Neural progenitor cell (in vitro differentiated cells): Measurements from ENCODE around the gene TMEM208. TPM values are rescaled to one million over a fixed set of nuclear protein-coding genes. Genes with fewer than 3 reads are reported as not detected.

Experiments used
- DNase-seq: peaks from one replicate; pipeline ENCODE4 v3.0.0-alpha.2; 2016; ENCODE audit warnings: low spot score
- H2AFZ ChIP-seq: fragments of 200-600 bp; sonication (generic); replicated peaks from 2 replicates; pipeline ENCODE4 v1.6.1; 2016; ENCODE audit warnings: antibody characterized with exemption
- H3F3A ChIP-seq: fragments of 200-600 bp; sonication (generic); 2 replicates; pipeline ENCODE4 v1.6.1; 2016; ENCODE audit warnings: antibody characterized with exemption, low read depth
- H3K27ac ChIP-seq: fragments of 200-600 bp; sonication (generic); 2 replicates; pipeline ENCODE4 v1.5.1; 2016; ENCODE audit warnings: mild to moderate bottlenecking
- H3K27me3 ChIP-seq: fragments of 200-600 bp; sonication (generic); 2 replicates; pipeline ENCODE4 v1.6.1; 2016; ENCODE audit warnings: mild to moderate bottlenecking, moderate library complexity
- H3K36me3 ChIP-seq: fragments of 200-600 bp; sonication (generic); 2 replicates; pipeline ENCODE4 v1.5.1; 2016
- H3K4me1 ChIP-seq: fragments of 200-600 bp; sonication (generic); 2 replicates; pipeline ENCODE4 v1.6.1; 2016; ENCODE audit warnings: mixed run types
- H3K4me2 ChIP-seq: fragments of 200-600 bp; sonication (generic); 2 replicates; pipeline ENCODE4 v1.6.1; 2016
- H3K4me3 ChIP-seq: fragments of 200-600 bp; sonication (generic); 2 replicates; pipeline ENCODE4 v1.5.1; 2016
- H3K79me2 ChIP-seq: fragments of 200-600 bp; sonication (generic); 2 replicates; pipeline ENCODE4 v1.6.1; 2016; ENCODE audit warnings: low read depth
- H3K9ac ChIP-seq: fragments of 200-600 bp; sonication (generic); 2 replicates; pipeline ENCODE4 v1.6.1; 2016
- H3K9me3 ChIP-seq: fragments of 200-600 bp; sonication (generic); 2 replicates; pipeline ENCODE4 v1.5.1; 2016; ENCODE audit warnings: low read depth
- H4K20me1 ChIP-seq: fragments of 200-600 bp; sonication (generic); 2 replicates; pipeline ENCODE4 v1.6.1; 2016; ENCODE audit warnings: low read depth
- H3K27ac Mint-ChIP-seq: 3 replicates; pipeline ENCODE4 v1.8.0; 2021; ENCODE audit warnings: mixed read lengths
- H3K27me3 Mint-ChIP-seq: 2 replicates; pipeline ENCODE4 v1.8.0; 2022; ENCODE audit warnings: low read depth, mild to moderate bottlenecking, inconsistent platforms, moderate library complexity, mixed read lengths; ENCODE audit not compliant: insufficient read depth
- H3K36me3 Mint-ChIP-seq: 3 replicates; pipeline ENCODE4 v1.8.0; 2021; ENCODE audit warnings: mixed read lengths
- H3K4me1 Mint-ChIP-seq: 3 replicates; pipeline ENCODE4 v1.8.0; 2021; ENCODE audit warnings: mixed read lengths
- H3K4me3 Mint-ChIP-seq: 3 replicates; pipeline ENCODE4 v1.8.0; 2021; ENCODE audit warnings: mild to moderate bottlenecking, moderate library complexity, mixed read lengths
- H3K9me3 Mint-ChIP-seq: 3 replicates; pipeline ENCODE4 v1.8.0; 2020; ENCODE audit warnings: mixed read lengths
- CTCF ChIP-seq: fragments of 200-600 bp; sonication (generic); IDR thresholded peaks from 2 replicates; pipeline ENCODE4 v1.5.1; 2017; ENCODE audit warnings: antibody characterized with exemption, mild to moderate bottlenecking
- EZH2 ChIP-seq: fragments of 200-600 bp; sonication (generic); IDR thresholded peaks from 2 replicates; pipeline ENCODE4 v1.6.1; 2017; ENCODE audit warnings: antibody characterized with exemption, mild to moderate bottlenecking, moderate library complexity
- EZH2phosphoT487 ChIP-seq: fragments of 200-600 bp; sonication (generic); IDR thresholded peaks from 2 replicates; pipeline ENCODE4 v1.6.1; 2017; ENCODE audit warnings: antibody characterized with exemption
- total RNA-seq: library from RNA; depleted of rRNA; stranded (reverse); fragments of >200 nt; gene quantifications from 2 replicates; pipeline ENCODE4 v1.2.3, GENCODE V29; 2015; ENCODE audit warnings: low replicate concordance

Gene TMEM208
- total RNA-seq, 1 donor from 2014 or later, result 39.4 TPM

DNA sequence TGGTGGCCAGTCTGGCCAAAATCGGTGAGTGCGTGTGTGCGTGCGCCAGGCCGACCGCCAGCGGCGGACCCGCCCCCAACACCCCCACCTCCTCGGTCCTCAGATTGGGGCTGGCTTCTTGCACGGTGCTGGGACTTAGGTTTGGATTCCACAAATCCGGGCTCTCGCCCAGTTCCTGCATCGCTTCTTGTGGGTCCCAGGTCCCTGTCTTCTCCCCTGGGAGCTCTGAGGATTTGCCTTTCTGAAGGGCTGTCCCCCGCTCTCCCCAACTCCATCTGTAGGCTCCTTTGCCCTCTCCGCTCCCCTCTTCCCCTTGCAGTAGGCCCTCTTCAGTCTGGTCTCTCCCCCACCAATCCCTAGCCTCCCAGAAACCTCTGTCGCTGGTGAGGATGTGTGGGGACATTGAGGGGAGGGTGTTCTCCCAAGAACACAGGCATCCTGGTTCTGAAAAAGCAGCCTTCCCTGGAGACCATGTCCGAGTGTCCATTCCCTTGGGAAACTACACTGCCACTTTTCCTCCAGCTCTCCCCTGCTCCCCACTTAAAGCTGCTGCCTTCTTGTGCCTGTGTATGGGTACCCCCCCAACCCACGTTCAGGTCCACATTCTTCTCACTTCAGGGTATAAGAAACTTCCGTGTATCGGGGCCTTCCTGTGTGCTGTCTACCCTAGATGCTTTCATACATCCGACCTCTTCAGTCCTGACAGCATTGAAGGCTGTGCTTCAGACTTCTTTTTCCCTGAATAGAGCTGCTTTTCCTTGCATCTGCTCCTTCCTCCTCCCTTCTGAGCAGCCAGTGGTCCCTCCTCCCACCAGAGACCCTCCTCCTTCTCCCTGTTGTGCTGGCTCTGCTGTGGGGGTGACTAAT lies 22.5 kb downstream of the TMEM208 start:
- Mint-ChIP-seq H3K36me3 (no peaks in the 10 kb centered on the region), H3K27me3 (peaks cover 24% of the 10 kb centered on the region), H3K27ac (no peak overlapping the region), H3K4me1 (peaks cover 27% of the 10 kb centered on the region), H3K4me3 (peak overlapping the region; percentile 84), H3K9me3 (no peaks in the 10 kb centered on the region)
- no peaks in the 10 kb centered on the region for H3K79me2 ChIP-seq
- H3K4me3 ChIP-seq, result peak overlapping the region; percentile 64
- no peak overlapping the region for H3K9ac ChIP-seq
- peaks cover 35% of the 10 kb centered on the region for H3F3A ChIP-seq
- H4K20me1 ChIP-seq, result peaks cover 6% of the 10 kb centered on the region
- TF ChIP-seq CTCF (no peak), EZH2phosphoT487 (no peak), EZH2 (no peak)
- H3K4me2 ChIP-seq, result peak overlapping the region; percentile 92
- no peaks in the 10 kb centered on the region for H3K36me3 ChIP-seq
- H3K9me3 ChIP-seq, result no peaks in the 10 kb centered on the region
- DNase-seq, result no peak
- no peak overlapping the region for H3K27ac ChIP-seq
- peak overlapping the region; percentile 96 for H2AFZ ChIP-seq
- peaks cover 41% of the 10 kb centered on the region for H3K27me3 ChIP-seq
- H3K4me1 ChIP-seq, result peaks cover 25% of the 10 kb centered on the region

DNA sequence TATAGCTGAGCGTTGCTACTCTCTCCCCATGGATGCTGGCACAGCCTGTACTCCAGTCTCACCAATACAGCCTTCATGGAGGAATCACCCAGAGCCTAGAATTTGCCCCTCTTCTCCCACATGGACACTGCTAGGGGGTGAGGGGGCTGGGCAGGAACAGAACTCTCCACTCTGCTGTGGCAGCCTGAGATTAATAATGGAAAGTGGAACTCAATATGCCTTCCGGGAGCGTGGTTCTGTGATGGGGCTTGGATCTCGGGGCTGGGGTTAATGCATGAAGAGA lies 23.1 kb downstream of the TMEM208 start:
- peak overlapping the region; percentile 84 for H3K4me3 Mint-ChIP-seq
- Histone ChIP-seq H2AFZ (no peak overlapping the region), H3K27ac (no peak overlapping the region), H3K9ac (no peak overlapping the region), H4K20me1 (peaks cover 6% of the 10 kb centered on the region), H3K4me2 (peak overlapping the region; percentile 92), H3K4me3 (peak overlapping the region; percentile 64), H3K9me3 (no peaks in the 10 kb centered on the region), H3K27me3 (peaks cover 41% of the 10 kb centered on the region), H3F3A (peaks cover 35% of the 10 kb centered on the region), H3K36me3 (no peaks in the 10 kb centered on the region), H3K79me2 (no peaks in the 10 kb centered on the region), H3K4me1 (peaks cover 25% of the 10 kb centered on the region)
- H3K27me3 Mint-ChIP-seq, result peaks cover 24% of the 10 kb centered on the region
- DNase-seq, result no peak
- H3K36me3 Mint-ChIP-seq, result no peaks in the 10 kb centered on the region
- TF ChIP-seq CTCF (no peak), EZH2phosphoT487 (no peak), EZH2 (no peak)
- peaks cover 25% of the 10 kb centered on the region for H3K4me1 Mint-ChIP-seq
- no peak overlapping the region for H3K27ac Mint-ChIP-seq
- H3K9me3 Mint-ChIP-seq, result no peaks in the 10 kb centered on the region

- H3K4me1 ChIP-seq, result peaks cover 15% of the 10 kb centered on the region
- no peak for DNase-seq
- no peaks in the 10 kb centered on the region for H3K9me3 Mint-ChIP-seq
- H3K4me2 ChIP-seq, result no peak overlapping the region
- no peaks in the 10 kb centered on the region for H4K20me1 ChIP-seq
- no peak overlapping the region for H3K4me3 Mint-ChIP-seq
- H3K27me3 Mint-ChIP-seq, result peaks cover 20% of the 10 kb centered on the region
- H3K4me1 Mint-ChIP-seq, result peaks cover 14% of the 10 kb centered on the region
- H3F3A ChIP-seq, result peaks cover 17% of the 10 kb centered on the region
- H3K36me3 Mint-ChIP-seq, result no peaks in the 10 kb centered on the region
- H3K27ac Mint-ChIP-seq, result no peak overlapping the region
- no peaks in the 10 kb centered on the region for H3K9me3 ChIP-seq
- no peak overlapping the region for H3K9ac ChIP-seq
- H2AFZ ChIP-seq, result no peak overlapping the region
- H3K79me2 ChIP-seq, result no peaks in the 10 kb centered on the region
- H3K27me3 ChIP-seq, result peaks cover 33% of the 10 kb centered on the region
- no peaks in the 10 kb centered on the region for H3K36me3 ChIP-seq
- H3K27ac ChIP-seq, result no peak overlapping the region
- no peak for TF ChIP-seq EZH2
- no peak for TF ChIP-seq CTCF
- TF ChIP-seq EZH2phosphoT487, result no peak
- no peak overlapping the region for H3K4me3 ChIP-seq
Measured at GRCh38 chr16:67252609-67253497, 25.9 kb downstream of the TMEM208 start.
